Erythroblast (primary cell): ENCODE results near the gene MPPED2.

Experiments used
- DNase-seq, 2 experiments: peaks; one replicate each; lab custom pipeline; 2025; lab: John Stamatoyannopoulos, UW
- GATA1 ChIP-seq: IDR thresholded peaks from 2 replicates; pipeline ENCODE4 v1.6.1; 2011; ENCODE audit warnings: low read depth, mild to moderate bottlenecking, control low read depth, low read length, moderate library complexity
- POLR2A ChIP-seq: IDR thresholded peaks from 2 replicates; pipeline ENCODE4 v1.6.1; 2011; ENCODE audit warnings: mild to moderate bottlenecking, low read length

MPPED2 gene

GRCh38 chr11:30499940-30500339 lies 86.2 kb downstream of the MPPED2 start:
- no peak for TF ChIP-seq GATA1
- no peak for TF ChIP-seq POLR2A
- DNase-seq = no peak

- DNase-seq = no peak
- TF ChIP-seq POLR2A (no peak), GATA1 (no peak)
Observed at GRCh38 chr11:30497600-30497999, 88.6 kb downstream of the MPPED2 start.

GRCh38 chr11:30496935-30497334 lies 89.2 kb downstream of the MPPED2 start:
- TF ChIP-seq POLR2A (no peak), GATA1 (no peak)
- no peak for DNase-seq

- no peak for TF ChIP-seq GATA1
- no peak for TF ChIP-seq POLR2A
- no peak for DNase-seq
Observed at GRCh38 chr11:30495437-30495836, 90.7 kb downstream of the MPPED2 start.

- DNase-seq = no peak
- TF ChIP-seq GATA1 = no peak
- no peak for TF ChIP-seq POLR2A
Observed at GRCh38 chr11:30489511-30489910, 96.6 kb downstream of the MPPED2 start.

GRCh38 chr11:30489076-30489475 lies 97.1 kb downstream of the MPPED2 start:
- DNase-seq = no peak
- TF ChIP-seq POLR2A (no peak), GATA1 (no peak)

GRCh38 chr11:30488304-30488998 lies 97.7 kb downstream of the MPPED2 start:
- no peak for DNase-seq
- TF ChIP-seq POLR2A (no peak), GATA1 (no peak)

- no peak for DNase-seq
- TF ChIP-seq GATA1 (no peak), POLR2A (no peak)
Observed at GRCh38 chr11:30487200-30487898, 98.8 kb downstream of the MPPED2 start.

GRCh38 chr11:30485756-30486155 lies 100.4 kb downstream of the MPPED2 start:
- DNase-seq = no peak
- TF ChIP-seq POLR2A (no peak), GATA1 (no peak)

- no peak for DNase-seq
- TF ChIP-seq GATA1 = no peak
- TF ChIP-seq POLR2A = no peak
Observed at GRCh38 chr11:30485222-30485621, 100.9 kb downstream of the MPPED2 start.

GRCh38 chr11:30483056-30483455 lies 103.1 kb downstream of the MPPED2 start:
- DNase-seq = no peak
- TF ChIP-seq POLR2A = no peak
- TF ChIP-seq GATA1 = no peak

- DNase-seq = no peak
- TF ChIP-seq GATA1 (no peak), POLR2A (no peak)
Observed at GRCh38 chr11:30481796-30482195, 104.4 kb downstream of the MPPED2 start.

- no peak for DNase-seq
- TF ChIP-seq POLR2A (no peak), GATA1 (no peak)
Observed at GRCh38 chr11:30481330-30481729, 104.8 kb downstream of the MPPED2 start.

GRCh38 chr11:30479899-30480298 lies 106.3 kb downstream of the MPPED2 start:
- no peak for DNase-seq
- TF ChIP-seq GATA1 (no peak), POLR2A (no peak)
